Heart left ventricle (tissue), 16 donors: ENCODE data around the gene SHROOM3. TPM values are rescaled to one million over a fixed set of nuclear protein-coding genes. Genes with fewer than 3 reads are reported as not detected.
A peak's percentile ranks its signal among the peaks of the same experiment; 100 is the strongest.

Experiments used
- ATAC-seq, 4 donors: fragments of 200-7000 bp; cut with Tn5 transposase; one replicate each; pipeline ENCODE4 v1.9.1; 2020 to 2022; ENCODE audit warnings: moderate library complexity in 4 of 4, mild to moderate bottlenecking in 3 of 4, moderate number of reproducible peaks in 1 of 4
- DNase-seq, 5 donors: peaks; one replicate each; pipeline ENCODE4 v3.0.0-alpha.2; 2020
- H3K27ac ChIP-seq, 12 donors: fragments of 200-600 bp; sonication (generic) in 4 of 12; one replicate each; pipeline versions ENCODE4 v1.5.0 to v1.8.0; 2016 to 2022; ENCODE audit warnings: mild to moderate bottlenecking in 2 of 12
- H3K27me3 ChIP-seq, 9 donors: fragments of 200-600 bp; sonication (generic) in 2 of 9; one replicate each; pipeline versions ENCODE4 v1.5.1 to v1.8.0; 2016 to 2022; ENCODE audit warnings: mild to moderate bottlenecking in 3 of 9
- H3K36me3 ChIP-seq, 9 donors: fragments of 200-600 bp; sonication (generic) in 2 of 9; one replicate each; pipeline versions ENCODE4 v1.5.0 to v1.8.0; 2018 to 2022; ENCODE audit warnings: mild to moderate bottlenecking in 2 of 9
- H3K4me1 ChIP-seq, 12 donors: fragments of 200-600 bp; sonication (generic) in 4 of 12; one replicate each; pipeline versions ENCODE4 v1.5.0 to v1.8.0; 2016 to 2022; ENCODE audit warnings: mild to moderate bottlenecking in 3 of 12
- H3K4me3 ChIP-seq, 12 donors: fragments of 200-600 bp; sonication (generic) in 4 of 12; one replicate each; pipeline versions ENCODE4 v1.5.0 to v1.8.0; 2017 to 2022; ENCODE audit warnings: mild to moderate bottlenecking in 9 of 12, moderate library complexity in 4 of 12
- H3K9me3 ChIP-seq, 12 donors: fragments of 200-600 bp; sonication (generic) in 4 of 12; one replicate each; pipeline versions ENCODE4 v1.5.0 to v1.8.0; 2016 to 2022; ENCODE audit warnings: mild to moderate bottlenecking in 1 of 12
- POLR2A ChIP-seq, 2 donors: fragments of 450-650 bp; IDR thresholded peaks; one replicate each; pipeline ENCODE4 v1.6.1; 2017; ENCODE audit warnings: antibody characterized with exemption in 2 of 2, mild to moderate bottlenecking in 2 of 2, moderate library complexity in 2 of 2
- WGBS, 4 donors: extraction: QIAGEN DNeasy Blood & Tissue Kit in 2 of 4; methylation state at CpG; one replicate each; pipeline versions ENCODE4 v1.1.5 to v1.1.7; 2013 to 2018; 5-methylcytosine and 5-hydroxymethylcytosine counted together
- intact Hi-C, 10 donors: fragments of 100-400 bp; cut with DNase I; formaldehyde crosslinking; loops; one replicate each; pipeline versions ENCODE4 v1.11.1 to v1.14.2; 2022
- polyA plus RNA-seq, 2 donors: library from polyadenylated mRNA; stranded (reverse); fragments of 200-250 nt; gene quantifications; one replicate each; pipeline ENCODE4 v1.2.3, GENCODE V29; 2013
- total RNA-seq, 9 donors: library from RNA; depleted of rRNA in 2 of 9; stranded (reverse); fragments of >200 nt in 2 of 9; fragmentation: NEBNext Ultra II Directional in 3 of 9; extraction: Animal tissue kit (Norgen Biotek cat#: 25700) in 3 of 9; gene quantifications; one replicate each; pipeline versions ENCODE4 v1.1.0 to v1.2.4, GENCODE V29; 2016 to 2023
- TF ChIP-seq, protein P1 (sequence below), 12 donors: fragments of 200-600 bp; sonication (generic) in 4 of 12; IDR thresholded peaks; one replicate each; pipeline versions ENCODE4 v1.5.0 to v1.8.0; 2018 to 2022; ENCODE audit warnings: antibody characterized with exemption in 12 of 12, mild to moderate bottlenecking in 5 of 12
- donor health status: ischemic (EF 13 %, LVEDD 7.1; RV severe dilation, severe dysfunction).
- donor health status: healthy with polysubstance abuse.
- donor health status: DM: no; HTN: yes; CAD: no.
- donor health status: DM: no; HTN: no; CAD: no.
- donor health status: ischemic (EF 25% LVEDD 6.9; RV normal size, moderate dysfunction).
- donor health status: ischemic (EF 25% LVEDD 5.7; RV mildly dilated, moderate dysfunction).
- donor health status: healthy.
- donor health status: DM: yes; HTN: yes; CAD: no.
- donor health status: ischemic (EF 35%, LVEDD 5.7; RV mildly dilated, moderate dysfunction).
- donor health status: nonischemic (EF 11% LVEDD 7.7; RV severe dilation, severe dysfunction).
- donor health status: DM: yes; HTN: yes; CAD: no.
- donor health status: PGD.
- donor health status: ischemic (EF 29% LVEDD 5.4; RV normal size, mild dysfunction).
- donor health status: nonischemic (EF 23%, LVEDD 6.1; RV moderate dilation, normal function).

Gene SHROOM3
- total and polyA plus RNA-seq, 11 donors: 4.6 to 38.5 (median 20.3) TPM

DNA sequence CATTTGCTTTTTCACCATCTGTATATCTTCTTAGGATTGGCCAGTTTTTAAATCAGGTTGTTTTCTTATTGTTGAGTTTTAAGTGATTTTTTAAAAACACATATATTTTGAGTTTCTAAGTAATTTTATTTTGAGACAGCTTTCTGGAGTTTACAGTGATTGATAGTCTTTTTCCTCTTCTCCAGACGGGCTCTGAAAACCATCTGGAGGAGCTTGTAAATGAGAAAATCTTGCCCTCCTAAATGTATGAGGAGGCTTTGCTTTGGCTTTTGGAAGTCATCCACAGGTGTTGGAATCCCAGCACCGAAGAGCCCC, 302.7 kb downstream of the SHROOM3 start:
- intact Hi-C loops: loop anchor here in 2 of 10 donors (5.0 kb wide), 2 partner anchors 50 to 215 kb away; no protein-coding TSS in a partner anchor

DNA sequence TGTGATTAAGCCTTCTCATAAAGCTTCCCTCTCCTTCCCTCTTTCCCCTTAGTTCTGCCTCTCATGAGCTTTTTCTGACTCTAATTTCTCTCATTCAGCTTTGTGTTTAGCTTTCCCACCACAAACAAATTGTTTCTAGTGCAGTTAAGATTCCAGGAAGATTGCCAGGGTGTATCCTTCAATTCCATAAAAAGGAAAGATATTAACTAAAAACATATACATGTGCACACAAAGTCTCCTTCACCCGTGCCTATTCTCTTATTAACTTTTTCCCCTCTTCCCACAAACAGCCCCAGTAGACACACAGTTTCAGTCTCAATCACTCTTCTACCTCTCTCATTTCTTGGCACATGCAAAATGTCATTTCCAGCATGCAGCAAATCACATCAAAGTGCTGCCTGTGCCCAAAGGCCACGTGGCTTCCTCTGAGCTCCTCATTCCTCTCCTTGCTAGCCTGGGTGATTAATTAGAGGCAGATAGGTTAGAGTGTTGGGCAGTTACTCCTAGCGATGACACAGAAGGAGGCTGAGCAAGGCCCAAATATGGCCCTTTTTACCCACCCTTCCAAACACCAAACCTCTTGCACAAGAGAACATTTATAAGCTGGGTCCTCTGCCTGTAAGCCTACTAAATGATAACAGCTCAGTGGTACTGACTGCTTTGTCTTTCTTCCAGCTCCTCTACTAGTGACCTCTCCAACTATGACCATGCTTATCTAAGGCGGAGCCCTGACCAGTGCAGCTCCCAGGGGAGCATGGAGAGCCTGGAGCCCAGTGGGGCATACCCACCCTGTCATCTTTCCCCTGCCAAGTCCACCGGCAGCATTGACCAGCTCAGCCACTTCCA, 303.3 kb downstream of the SHROOM3 start:
- ATAC-seq (peak; percentile 63 to 92 (median 90)), DNase-seq (peak in 3 of 5 donors; percentile 29 to 66 (median 59))
- 34 to 46% (median 39%) methylated on average over 5 of the region's 5 CpGs for WGBS, 4 donors
- H3K4me1 ChIP-seq: peaks cover 0 to 22% (median 10%) of the 10 kb centered on the region in 12 donors
- intact Hi-C loops: loop anchor here in 2 of 10 donors (5.0 kb wide), 2 partner anchors 51 to 216 kb away; no protein-coding TSS in a partner anchor
- H3K36me3 ChIP-seq: peaks cover 0 to 18% (median 5%) of the 10 kb centered on the region in 9 donors
- H3K27me3 ChIP-seq: no peaks in the 10 kb centered on the region
- no peak for TF ChIP-seq POLR2A (IDR thresholded peaks at IDR 0.05)
- TF ChIP-seq, protein P1, sequence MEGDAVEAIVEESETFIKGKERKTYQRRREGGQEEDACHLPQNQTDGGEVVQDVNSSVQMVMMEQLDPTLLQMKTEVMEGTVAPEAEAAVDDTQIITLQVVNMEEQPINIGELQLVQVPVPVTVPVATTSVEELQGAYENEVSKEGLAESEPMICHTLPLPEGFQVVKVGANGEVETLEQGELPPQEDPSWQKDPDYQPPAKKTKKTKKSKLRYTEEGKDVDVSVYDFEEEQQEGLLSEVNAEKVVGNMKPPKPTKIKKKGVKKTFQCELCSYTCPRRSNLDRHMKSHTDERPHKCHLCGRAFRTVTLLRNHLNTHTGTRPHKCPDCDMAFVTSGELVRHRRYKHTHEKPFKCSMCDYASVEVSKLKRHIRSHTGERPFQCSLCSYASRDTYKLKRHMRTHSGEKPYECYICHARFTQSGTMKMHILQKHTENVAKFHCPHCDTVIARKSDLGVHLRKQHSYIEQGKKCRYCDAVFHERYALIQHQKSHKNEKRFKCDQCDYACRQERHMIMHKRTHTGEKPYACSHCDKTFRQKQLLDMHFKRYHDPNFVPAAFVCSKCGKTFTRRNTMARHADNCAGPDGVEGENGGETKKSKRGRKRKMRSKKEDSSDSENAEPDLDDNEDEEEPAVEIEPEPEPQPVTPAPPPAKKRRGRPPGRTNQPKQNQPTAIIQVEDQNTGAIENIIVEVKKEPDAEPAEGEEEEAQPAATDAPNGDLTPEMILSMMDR (IDR thresholded peaks at IDR 0.05): no peak
- H3K4me3 ChIP-seq: no peak overlapping the region
- H3K9me3 ChIP-seq: no peaks in the 10 kb centered on the region
- peak overlapping the region in 9 of 12 donors; percentile 20 to 85 (median 64) for H3K27ac ChIP-seq

More for the DNA sequence above, 302.7 kb downstream of the SHROOM3 start:
- DNase-seq (no peak), ATAC-seq (no peak)
- H3K27ac ChIP-seq: peak overlapping the region in 8 of 12 donors; percentile 47 to 85 (median 64)
- 36 to 52% (median 45%) methylated on average over 2 of the region's 2 CpGs for WGBS, 4 donors
- peaks cover 0 to 18% (median 5%) of the 10 kb centered on the region in 9 donors for H3K36me3 ChIP-seq
- no peaks in the 10 kb centered on the region for H3K27me3 ChIP-seq
- TF ChIP-seq POLR2A (IDR thresholded peaks at IDR 0.05): no peak
- TF ChIP-seq, protein P1 (IDR thresholded peaks at IDR 0.05): no peak
- peaks cover 0 to 28% (median 10%) of the 10 kb centered on the region in 12 donors for H3K4me1 ChIP-seq
- no peaks in the 10 kb centered on the region for H3K9me3 ChIP-seq
- no peak overlapping the region for H3K4me3 ChIP-seq

DNA sequence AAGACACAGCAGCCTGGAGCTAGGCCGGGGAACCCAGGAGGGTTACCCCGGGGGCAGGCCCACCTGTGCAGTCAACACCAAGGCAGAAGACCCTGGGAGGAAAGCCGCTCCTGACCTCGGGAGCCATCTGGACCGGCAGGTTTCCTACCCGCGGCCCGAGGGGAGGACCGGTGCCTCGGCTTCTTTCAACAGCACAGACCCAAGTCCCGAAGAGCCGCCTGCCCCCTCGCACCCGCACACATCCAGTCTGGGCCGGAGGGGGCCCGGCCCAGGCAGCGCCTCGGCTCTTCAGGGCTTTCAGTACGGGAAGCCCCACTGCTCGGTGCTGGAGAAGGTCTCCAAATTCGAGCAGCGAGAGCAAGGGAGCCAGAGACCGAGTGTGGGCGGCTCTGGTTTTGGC, 305.2 kb downstream of the SHROOM3 start:
- H3K27ac ChIP-seq: peak overlapping the region in 1 of 12 donors; percentile 85
- WGBS, 4 donors: 93 to 96% (median 95%) methylated on average over 19 to 24 of the region's 24 CpGs
- no peak for TF ChIP-seq POLR2A (IDR thresholded peaks at IDR 0.05)
- TF ChIP-seq, protein P1 (IDR thresholded peaks at IDR 0.05): no peak
- no peaks in the 10 kb centered on the region for H3K9me3 ChIP-seq
- H3K36me3 ChIP-seq: peaks cover 0 to 18% (median 5%) of the 10 kb centered on the region in 9 donors
- DNase-seq (peak in 1 of 5 donors; percentile 59), ATAC-seq (no peak)
- intact Hi-C loops: loop anchor here in 1 of 10 donors (5.0 kb wide), 1 partner anchor 223 kb away; no protein-coding TSS in a partner anchor
- peaks cover 0 to 31% (median 10%) of the 10 kb centered on the region in 12 donors for H3K4me1 ChIP-seq
- no peak overlapping the region for H3K4me3 ChIP-seq
- H3K27me3 ChIP-seq: no peaks in the 10 kb centered on the region
